Inflammatory macrophage treated with lipopolysaccharide for 4 hours (primary cell): ENCODE measurements around the gene PLCD1.
"Not testable (repeated sequence)": the region's sequence is repeated elsewhere in the genome, so short reads cannot be mapped to it uniquely, and the experiment has no call there.

Experiments
- DNase-seq: peaks from one replicate; pipeline ENCODE4 v3.0.0-alpha.2; 2020

The PLCD1 gene

DNA sequence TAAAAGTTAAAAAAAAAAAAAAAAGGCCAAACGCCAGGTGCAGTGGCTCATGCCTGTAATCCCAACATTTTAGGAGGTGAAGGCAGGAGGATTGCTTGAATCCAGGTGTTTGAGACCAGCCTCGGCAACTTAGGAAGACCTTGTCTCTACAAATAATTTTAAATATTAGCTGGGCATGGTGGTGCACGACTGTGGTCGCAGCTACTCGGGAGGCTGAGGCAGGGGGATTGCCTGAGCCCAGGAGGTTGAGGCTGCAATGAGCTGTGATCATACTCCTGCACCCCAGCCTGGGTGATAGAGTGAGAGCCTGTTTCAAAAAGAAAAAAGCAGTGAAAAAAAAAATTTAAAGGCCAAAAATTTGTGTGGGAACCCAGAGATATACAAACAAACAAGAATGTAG, 6.8 kb upstream of the PLCD1 start:
- DNase-seq = no peak

DNA sequence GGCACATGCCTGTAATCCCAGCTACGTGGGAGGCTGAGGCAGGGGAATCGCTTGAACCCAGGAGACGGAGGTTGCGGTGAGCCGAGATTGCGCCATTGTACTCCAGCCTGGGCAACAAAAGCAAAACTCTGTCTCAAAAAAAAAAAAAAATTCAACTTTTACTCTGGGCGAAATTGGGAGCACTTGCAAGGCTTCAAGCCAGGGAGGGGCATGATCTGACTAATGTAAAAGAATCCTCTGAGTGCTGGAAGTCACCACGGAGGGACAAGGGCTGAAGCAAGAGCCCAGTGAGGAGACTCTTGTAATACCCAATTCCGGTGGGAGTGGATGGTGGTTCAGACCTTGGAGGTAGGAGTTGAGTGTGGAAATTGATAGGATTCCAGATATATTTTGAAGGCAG, 4.9 kb upstream of the PLCD1 start:
- not testable (repeated sequence) for DNase-seq

DNA sequence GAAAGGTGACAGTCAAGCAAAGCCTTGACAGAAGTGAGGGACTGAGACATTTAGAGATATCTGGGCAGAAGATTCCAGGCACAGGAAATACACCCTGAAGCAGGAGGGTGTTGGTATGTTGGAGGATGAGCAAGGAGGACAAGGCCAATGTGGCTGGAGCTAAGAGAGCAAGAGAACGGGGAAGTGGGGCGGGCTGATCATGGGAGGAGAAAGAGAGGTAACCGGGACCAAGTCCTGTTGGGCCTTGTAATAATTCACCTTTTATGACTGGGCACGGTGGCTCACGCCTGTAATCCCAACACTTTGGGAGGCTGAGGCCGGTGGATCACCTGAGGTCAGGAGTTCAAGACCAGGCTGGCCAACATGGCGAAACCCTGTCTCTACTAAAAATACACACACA, 4.1 kb upstream of the PLCD1 start:
- not testable (repeated sequence) for DNase-seq

DNA sequence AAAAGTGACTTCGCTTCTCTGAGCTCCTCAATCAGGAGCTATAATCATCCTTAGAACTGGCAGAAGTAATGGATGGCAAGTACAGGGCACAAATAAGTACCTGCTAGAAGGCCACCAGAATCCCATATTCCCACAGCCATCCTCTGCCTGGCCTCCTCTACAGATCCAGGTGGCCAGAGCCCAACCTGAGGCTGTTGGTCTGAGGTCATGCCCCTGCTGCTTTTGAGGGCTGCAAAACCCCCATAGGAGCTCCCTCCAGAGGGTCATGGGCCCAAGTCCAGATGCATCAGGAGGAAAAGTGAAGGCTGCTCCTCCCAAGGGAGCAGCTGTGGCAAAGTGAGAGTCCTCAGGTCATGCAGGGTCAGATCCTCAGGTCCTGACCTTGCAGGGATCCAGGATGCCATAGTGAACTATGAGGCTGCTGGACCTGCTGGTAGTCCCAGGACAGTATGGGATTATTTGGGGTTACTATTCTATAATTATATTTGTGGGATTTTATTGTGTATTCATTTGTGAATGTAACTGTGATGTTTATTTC, 3.0 kb upstream of the PLCD1 start:
- DNase-seq = no peak

DNA sequence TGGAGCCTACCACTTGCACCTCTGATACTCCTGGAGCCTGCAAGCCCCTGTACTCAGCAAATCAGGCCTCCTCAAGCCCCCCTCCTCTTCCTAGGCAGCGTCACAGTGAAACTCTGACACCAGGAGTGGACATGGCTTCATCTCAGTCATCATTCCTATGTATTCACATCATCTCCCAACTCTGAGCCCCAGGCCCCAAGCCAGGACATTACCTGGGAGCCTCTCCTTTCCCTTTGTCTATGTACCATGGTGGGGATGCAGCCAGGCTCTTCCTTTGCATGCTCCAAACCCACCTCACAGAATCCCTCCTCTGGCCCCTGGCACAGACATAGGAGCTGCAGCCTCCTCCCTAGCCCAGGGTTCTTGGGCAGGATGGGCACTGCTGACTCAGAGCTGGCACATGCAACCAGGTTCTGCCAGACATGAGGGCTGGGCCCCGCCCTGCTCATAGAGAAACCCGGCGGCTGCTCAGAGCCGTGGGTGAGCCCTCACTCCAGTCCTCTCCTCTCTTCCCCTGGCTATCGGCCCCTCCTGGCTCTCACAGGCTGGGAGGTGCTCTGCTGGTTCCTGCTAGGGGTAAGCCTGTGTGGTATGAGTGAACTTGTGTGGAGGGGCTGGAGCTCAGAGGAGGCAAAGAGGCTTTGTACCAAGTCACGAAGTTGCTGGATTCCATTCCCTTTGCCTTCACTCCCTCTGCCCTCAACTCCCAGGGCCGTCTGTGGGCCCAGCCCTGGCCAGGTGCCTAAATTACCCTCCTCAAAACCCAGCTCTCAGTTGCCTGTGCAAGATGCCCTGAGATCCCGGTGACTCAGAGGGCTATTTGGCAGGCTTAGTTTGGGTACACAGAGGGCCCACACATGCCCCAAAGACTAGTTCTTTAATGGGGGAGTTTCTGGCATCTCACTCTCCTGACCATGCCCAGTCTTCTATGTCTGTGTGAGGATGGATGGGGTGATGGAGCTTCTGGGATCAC, 1.9 kb upstream of the PLCD1 start:
- DNase-seq = peak; percentile 59

DNA sequence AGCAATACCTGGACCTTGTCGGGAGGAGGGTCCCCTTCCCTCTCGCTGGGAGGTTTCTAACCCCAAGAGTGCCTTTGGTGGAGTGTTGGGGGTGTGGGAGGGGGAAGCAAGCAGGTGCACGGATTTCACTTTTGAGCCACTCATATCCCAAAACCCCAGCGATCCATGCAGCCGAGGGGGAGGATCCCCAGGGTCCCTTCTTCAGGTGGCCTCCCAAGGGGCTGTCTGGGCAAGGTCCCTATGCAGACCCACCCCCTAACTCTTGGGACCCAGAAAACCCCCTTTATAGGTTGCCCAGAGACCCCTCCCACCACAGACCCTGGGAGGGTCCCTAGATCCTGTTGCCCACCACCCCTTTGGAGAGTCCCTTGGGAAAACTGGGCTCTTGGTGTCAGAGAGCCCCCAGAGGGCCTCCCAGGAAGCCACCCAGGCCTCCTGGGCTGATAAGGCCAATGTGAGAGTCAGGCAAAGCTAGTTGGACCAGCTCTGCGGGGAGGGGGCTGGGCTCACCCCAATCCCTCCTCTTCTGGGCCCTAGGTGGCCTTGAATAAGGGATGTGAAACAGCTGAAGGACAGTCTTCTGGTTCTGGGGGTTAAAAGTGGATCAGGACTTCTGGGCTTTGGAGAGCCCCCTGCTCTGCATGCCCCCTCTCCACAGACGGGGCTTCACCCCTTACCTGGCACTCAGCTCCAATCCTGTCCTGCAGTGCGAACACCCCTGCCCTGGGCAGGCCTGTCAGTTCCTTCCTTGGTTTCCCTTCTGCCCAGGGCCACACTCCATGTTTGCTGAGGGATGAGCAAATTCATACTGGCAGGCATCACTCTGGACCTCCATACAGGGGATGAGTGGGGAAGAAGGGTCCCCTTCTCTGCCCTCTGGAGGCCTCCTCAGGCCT, 932 bp upstream of the PLCD1 start:
- no peak for DNase-seq

DNA sequence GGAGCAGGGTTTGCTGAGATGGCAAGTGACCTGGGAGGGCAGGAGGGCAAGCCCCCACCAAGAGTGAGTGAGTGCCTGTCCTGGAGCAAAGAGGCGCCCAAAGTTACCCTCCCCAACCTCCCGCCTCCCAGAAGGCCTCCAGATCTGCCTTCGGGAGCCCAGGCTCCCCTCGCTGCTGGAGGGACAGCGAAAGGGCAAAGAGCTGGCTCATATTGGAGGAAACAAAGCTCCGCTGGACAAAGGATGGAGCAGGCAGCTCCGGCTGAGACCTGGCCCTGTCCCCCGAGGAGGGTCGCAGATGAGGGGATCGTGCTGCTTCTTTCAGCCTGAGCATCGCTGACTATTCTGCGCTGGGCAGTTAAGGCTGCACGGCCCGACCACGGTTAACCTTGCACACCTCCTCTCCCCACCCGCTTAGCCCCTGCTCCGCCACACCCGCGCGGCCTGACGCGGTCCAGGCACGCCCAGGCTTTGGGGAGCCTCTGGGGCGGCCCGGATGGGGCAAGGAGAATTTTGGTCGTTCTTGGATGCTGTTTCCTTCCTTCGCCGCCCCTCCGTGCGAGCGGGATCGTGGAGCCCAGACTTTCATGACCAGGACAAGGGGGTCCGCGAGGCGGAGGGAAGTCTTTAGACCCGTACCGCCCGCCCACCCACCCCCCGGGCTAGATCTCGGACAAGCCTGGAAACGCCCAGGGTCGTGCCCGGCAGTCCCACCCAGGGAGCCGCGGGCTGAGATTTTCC, 651 bp downstream of the PLCD1 start:
- DNase-seq = no peak

DNA sequence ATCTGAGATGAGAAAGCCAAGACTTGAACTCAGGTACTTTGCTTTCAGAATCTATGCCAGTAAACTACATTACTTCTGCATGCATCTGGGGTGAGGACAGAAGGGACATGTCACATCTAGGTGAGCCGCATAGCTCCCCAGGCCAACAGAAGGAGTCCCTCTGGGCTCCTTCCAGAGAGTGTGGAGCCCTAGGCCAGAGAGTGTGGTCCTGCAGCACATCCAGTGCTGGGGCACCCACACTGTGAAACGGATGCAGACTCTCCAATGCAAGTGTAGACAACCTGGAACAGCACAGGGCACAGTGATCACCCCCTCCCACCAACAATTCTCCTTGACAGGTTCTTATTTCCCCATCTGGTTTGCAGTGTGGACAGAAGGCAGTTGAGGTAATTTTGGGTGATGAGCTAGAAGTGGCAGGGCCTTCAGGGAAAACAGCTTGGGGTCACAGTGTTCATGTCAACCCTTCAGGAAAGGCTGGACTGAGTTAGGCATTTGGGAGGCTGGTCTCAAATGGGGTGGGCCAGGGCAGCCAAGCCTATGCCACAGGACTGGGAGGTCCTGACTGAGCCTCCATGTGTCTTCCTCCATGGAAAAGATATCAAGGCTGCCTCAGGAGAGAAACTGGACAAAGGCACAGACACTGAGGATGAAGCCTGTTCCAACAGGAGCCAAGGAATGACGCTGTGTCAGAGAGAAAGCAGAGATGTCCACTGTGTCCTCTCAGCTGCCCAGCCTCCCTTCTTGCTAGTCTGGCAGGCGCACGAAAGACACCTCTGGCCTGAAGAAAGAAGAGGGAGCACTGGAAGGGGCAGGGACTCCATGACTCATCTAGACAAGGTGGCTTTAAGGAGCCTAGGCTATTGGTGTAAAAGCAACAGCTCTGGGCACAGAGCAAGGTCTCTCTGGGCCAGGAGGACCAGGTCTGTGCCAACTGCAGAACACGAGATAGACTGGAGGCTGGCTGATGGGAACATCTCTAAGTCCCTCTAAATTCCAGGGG, 1.7 kb downstream of the PLCD1 start:
- no peak for DNase-seq

DNA sequence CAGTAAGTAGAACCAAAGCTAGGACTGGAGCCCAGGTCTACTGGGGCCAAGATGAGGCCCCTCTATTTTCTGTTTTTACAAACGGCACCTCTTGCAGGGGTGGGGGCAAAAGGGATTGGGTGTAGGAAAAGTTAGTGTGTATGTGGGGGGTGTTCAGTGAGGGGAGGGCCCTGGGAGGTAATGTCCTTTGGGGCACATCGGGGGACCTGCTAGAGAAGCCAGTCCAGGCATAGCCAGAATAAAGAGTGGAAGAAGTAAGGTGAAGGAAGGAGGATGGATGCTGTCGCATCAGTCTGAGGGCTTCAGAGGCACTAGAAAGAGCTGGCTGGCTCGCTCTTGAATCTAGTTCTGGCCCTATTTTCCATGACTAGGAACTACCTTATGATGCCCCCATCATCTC, 2.6 kb downstream of the PLCD1 start:
- no peak for DNase-seq

DNA sequence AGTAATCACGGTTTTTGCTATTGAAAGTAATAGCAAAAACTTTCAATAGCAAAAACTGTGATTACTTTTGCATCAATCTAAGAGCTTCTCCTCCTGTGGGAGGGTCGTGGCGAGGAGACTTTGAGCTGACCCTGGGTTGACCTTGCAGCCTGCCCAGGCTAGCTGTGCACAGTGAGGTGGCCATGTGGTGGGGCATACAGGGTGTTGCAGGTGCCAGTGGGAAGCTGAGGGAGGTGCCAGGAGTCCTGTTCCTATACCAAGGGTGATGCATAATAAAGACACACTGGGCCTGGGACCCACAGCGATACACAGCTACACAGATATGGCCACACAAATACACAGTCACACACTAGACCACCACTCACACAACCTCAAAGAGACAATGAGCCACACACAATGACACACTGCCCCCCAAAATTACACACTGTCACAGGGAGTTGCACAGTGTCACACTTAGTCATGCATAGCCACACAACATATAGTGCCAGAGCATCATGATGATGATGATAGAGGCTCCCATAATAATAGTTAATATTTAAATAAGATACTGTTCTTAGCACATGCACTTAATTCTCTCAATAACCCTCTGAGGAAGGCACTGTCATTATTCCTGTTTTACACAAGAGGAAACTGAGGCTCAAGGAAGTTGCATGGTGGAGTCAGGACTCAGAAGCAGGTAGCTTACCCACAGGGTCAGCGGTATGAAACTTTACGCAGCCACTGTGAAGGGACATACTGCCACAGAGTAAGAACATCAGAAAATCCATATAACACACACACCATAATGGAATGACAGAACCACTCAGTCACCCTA, 6.3 kb downstream of the PLCD1 start:
- peak; percentile 8 for DNase-seq

DNA sequence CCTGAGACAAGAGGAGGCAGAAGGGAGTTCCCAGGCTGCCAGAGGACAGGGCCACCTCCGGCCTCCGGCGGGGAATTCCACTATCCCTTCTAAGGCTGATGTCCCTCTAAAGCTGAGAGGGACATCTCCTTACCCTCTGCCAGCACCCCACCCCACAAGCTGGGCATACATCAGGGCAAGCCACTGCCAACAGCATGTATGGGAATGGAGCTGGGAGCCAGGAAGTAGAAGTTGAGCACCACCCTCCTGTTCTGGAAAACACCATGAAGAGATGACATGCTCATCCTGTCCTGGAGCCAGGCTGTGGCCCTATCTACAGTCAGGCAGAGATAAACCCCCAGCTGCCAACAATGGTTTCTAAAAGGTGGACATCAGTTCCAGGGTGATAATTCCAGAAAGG, 7.1 kb downstream of the PLCD1 start:
- no peak for DNase-seq

DNA sequence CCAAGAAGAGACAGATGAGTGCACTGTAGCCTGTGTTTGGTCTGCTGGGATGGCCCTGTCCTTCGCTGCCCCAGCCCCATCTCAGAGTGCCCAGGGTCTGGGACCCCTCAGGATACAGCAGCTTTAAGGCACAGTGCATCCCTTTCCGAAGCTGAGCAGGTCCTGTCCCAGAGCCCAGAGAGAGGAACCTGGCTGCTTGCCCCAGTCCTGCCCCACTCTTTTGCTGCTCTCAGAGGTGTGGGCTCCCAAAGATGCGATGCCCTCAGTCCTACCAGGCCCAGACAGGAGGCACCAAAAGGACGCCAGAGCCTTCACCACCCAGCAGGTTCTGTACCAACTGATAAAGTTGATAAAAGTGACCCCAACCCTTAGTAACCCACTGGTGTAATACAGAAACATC, 8.2 kb downstream of the PLCD1 start:
- no peak for DNase-seq

DNA sequence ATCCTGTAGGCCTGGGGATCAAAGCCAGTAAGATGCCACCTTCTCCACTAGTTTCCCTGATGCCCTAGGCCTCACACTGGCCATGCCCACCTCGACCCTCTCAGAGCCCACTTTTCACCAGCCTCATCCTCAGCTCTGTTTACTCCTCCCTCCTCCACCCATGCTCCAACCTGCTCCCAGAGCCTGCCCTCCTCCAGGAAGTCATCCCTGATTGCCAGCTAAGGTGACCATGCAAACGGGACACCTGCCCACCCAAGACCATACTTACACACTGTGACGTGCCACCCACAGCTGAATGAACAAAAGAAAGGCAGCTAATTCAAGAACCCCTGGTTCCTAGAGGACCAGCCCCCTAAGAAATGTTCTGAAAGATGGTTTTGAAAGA, 9.1 kb downstream of the PLCD1 start:
- DNase-seq = no peak

DNA sequence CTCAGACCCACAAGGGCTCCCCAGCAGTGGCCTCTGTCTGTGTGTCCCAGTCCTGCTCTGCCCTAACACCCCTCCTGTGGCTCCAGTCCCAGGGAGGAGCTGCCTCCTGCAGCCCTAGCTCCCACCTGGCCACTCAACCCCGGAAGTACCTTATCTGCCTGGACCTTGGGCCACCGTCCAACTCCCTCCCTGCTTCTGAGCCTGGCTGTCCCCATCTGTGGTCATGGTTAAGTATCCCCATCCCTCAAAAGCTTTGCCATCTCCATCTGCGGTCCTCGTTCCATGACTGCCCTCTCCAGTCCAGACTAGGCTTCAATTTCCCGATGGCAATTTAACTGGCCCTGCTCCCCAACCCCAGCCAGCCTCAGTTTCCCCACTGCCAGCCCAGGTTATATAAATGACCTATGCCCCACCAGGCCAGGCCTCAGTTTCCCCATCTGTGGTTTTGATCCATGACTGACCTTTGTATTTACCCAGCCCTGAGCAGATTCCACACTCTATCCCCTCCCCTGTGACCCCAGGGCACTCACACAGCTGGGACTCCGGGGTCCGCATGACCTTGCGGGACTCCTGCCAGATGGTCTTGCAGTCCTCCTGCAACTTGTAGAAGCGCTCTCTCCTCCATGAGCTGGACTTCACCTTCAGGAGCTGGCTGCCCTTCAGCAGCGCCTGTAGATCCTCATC, 9.6 kb downstream of the PLCD1 start:
- DNase-seq = no peak

DNA sequence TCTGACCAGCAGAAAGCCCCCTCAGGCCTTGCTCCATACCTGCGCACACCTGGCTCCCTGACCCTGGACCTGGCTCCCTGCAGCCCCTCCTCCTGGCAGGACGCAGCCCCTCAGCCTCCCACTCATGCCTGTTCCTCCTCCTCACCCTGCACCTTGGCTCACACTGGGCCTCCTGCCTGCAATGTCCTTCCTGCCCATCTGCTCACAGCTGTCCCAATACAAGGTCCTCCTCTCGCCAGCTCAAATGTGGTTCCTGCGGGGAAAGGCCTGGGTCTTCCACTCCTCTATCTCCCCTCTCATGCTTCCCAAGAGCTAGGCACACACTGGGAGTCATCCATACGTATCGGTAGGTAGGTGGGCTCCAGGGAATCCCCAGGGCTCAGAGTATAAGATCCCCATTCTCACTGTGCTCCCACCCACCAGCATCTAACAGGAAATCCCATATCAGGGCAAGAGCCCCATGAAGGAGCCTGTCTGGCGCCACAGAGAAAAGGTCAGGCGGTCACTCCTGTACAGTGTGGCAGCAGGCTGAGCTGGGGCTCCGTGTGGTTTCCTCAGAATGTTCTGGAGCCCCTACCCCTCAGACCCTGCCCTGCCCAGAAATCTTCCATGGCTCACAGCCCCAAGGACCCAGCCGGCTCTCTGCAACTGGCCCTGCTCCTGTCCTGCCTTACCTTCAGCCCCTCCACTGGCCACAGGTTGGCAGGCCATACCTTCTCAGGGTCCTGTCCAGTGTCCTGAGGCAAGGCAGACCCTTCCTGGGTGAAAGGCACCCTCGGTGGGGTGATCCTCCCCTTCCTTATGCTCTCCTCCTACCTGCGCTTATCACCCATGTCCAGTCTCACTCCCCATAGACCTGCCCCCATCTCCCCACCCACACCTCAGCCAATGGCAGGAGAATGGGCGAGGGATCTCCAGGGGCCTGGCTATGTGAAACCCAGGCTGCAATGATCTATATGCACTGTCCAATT, 10.9 kb downstream of the PLCD1 start:
- no peak for DNase-seq

DNA sequence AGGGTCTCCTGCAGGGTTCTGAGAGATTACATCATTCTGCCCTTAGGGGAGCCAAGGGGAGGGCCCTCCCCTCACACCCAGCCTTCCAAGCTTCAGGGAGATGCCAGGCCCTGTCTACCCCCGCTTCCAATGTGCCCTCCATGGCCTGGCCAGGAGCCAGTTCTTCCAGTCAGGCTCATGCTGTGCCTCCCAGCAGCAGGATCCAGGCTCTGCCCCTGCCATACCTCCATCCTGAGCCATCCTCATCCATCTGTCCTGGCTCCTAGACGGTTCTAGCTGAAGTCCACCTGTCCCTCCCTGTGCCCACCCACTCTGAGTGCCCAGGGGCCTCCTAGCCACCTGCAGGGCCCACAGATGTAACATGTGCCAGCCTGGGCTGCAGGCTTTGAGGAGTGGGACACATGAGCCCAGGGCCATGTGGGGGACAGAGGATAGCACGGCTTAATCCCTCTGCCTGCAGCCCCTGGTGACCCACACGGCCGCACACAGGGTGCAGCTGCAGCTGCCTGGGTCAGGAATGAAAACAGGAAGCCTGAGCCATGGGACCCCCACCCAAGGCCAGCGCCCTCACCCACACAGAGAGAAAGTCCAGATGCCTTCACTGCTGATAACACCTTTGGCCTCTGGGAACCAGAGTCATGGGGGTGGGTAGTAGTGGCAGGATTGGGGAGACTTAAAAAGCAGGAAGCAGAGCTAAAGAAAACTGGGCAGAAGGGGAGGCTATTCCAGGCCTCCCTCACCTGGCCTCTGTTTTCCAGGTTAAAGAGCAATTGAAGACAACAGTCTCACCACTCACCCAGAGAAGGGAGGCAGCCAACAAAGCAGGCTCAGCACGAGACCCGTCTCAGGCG, 11.8 kb downstream of the PLCD1 start:
- no peak for DNase-seq

DNA sequence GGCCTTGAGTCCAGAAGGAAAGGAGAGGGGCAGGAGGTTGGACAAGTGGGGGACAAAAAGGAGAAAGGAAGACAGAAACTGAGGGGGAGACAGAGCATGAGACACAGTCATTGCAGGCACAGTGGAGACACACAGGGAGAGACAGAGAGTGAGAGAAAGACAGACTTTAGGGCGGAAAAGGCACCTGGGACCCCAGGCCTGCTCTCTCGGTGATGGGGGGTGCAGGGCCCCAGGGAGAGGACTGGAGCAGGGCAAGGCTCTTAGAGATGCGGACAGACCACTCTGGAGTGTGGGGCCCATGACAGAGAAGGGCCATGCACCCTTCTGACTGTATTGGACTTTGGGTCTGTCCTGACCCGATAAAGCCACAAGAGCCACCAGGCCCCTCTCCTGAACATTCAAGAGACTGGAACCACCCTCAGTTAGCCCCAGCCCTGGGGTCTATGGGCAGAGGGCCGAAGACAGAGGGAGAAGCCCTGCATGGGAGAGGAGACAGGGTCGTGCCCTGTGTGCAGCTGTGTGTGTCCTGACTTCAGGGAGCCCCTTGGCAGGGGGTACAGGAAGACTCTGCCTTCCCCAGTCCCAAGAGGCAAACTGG, 12.5 kb downstream of the PLCD1 start:
- no peak for DNase-seq
